IPS-NIHi11 (cell line): ENCODE results near the gene SUN1.
"Not testable (repeated sequence)": the region's sequence is repeated elsewhere in the genome, so short reads cannot be mapped to it uniquely, and the experiment has no call there.

Experiments
- DNase-seq: peaks from one replicate; pipeline ENCODE4 v3.0.0; 2012; ENCODE audit warnings: mixed read lengths, low spot score

Gene SUN1

GRCh38 chr7:832167-832967 is at the start of gene SUN1:
Gene SUN1, plus strand, starts transcription at chr7:832476. Its CDS starts 49 bp downstream, at chr7:832525.
- no peak for DNase-seq

GRCh38 chr7:782718-783449 is 49.4 kb upstream of the SUN1 start:
- DNase-seq, result no peak

GRCh38 chr7:783556-784490 is 48.5 kb upstream of the SUN1 start:
- DNase-seq, result no peak

- DNase-seq, result no peak
These were observed 47.3 kb upstream of the SUN1 start for GRCh38 chr7:784971-785370.

GRCh38 chr7:785416-785815 is 46.9 kb upstream of the SUN1 start:
- no peak for DNase-seq

- DNase-seq, result peak; percentile 90
These were observed 45.6 kb upstream of the SUN1 start for GRCh38 chr7:786472-787255.

GRCh38 chr7:787332-788240 is 44.7 kb upstream of the SUN1 start:
- DNase-seq, result peak; percentile 59

- no peak for DNase-seq
These were observed 40.8 kb upstream of the SUN1 start for GRCh38 chr7:791519-791918.

- DNase-seq, result no peak
These were observed 38.1 kb upstream of the SUN1 start for GRCh38 chr7:794207-794606.

GRCh38 chr7:794671-795329 is 37.5 kb upstream of the SUN1 start:
- DNase-seq, result no peak

GRCh38 chr7:796434-797169 is 35.7 kb upstream of the SUN1 start:
- DNase-seq, result not testable (repeated sequence)

GRCh38 chr7:798921-799470 is 33.3 kb upstream of the SUN1 start:
- DNase-seq, result no peak

- DNase-seq, result no peak
These were observed 31.6 kb upstream of the SUN1 start for GRCh38 chr7:800692-801091.

- DNase-seq, result not testable (repeated sequence)
These were observed 30.9 kb upstream of the SUN1 start for GRCh38 chr7:801351-801750.

- peak; percentile 56 for DNase-seq
These were observed 30.3 kb upstream of the SUN1 start for GRCh38 chr7:801940-802381.

- DNase-seq, result no peak
These were observed 29.6 kb upstream of the SUN1 start for GRCh38 chr7:802500-803242.

GRCh38 chr7:803243-803635 is 29.0 kb upstream of the SUN1 start:
- DNase-seq, result no peak

- not testable (repeated sequence) for DNase-seq
These were observed 28.5 kb upstream of the SUN1 start for GRCh38 chr7:803796-804195.
